Left ventricle myocardium inferior (tissue), 1 donor: ENCODE data around the gene TCEANC2. TPM values are rescaled to one million over a fixed set of nuclear protein-coding genes. Genes with fewer than 3 reads are reported as not detected.
A peak's percentile ranks its signal among the peaks of the same experiment; 100 is the strongest.

ENCODE experiments used
- DNase-seq: peaks from one replicate; pipeline ENCODE4 v3.0.0-alpha.2; 2020
- H3K27ac ChIP-seq: fragments of 200-600 bp; replicated peaks from 2 replicates; pipeline ENCODE4 v1.8.0; 2021
- H3K27me3 ChIP-seq: fragments of 200-600 bp; 2 replicates; pipeline ENCODE4 v1.8.0; 2021; ENCODE audit warnings: low read depth
- H3K36me3 ChIP-seq: fragments of 200-600 bp; 2 replicates; pipeline ENCODE4 v1.8.0; 2021
- H3K4me1 ChIP-seq: fragments of 200-600 bp; 2 replicates; pipeline ENCODE4 v1.8.0; 2021
- H3K4me3 ChIP-seq: fragments of 200-600 bp; 2 replicates; pipeline ENCODE4 v1.8.0; 2021; ENCODE audit warnings: mild to moderate bottlenecking, moderate library complexity
- H3K9me3 ChIP-seq: fragments of 200-600 bp; replicated peaks from 2 replicates; pipeline ENCODE4 v1.8.0; 2021
- CTCF ChIP-seq: fragments of 200-600 bp; IDR thresholded peaks from 2 replicates; pipeline ENCODE4 v1.8.0; 2021; ENCODE audit warnings: antibody characterized with exemption, mild to moderate bottlenecking, borderline replicate concordance
- intact Hi-C: fragments of 100-400 bp; cut with micrococcal nuclease; formaldehyde crosslinking; loops from one replicate; pipeline ENCODE4 v1.11.0; 2022
- total RNA-seq: library from RNA; stranded (reverse); fragmentation: NEBNext Ultra II Directional; extraction: Animal tissue kit (Norgen Biotek cat#: 25700); gene quantifications from one replicate; pipeline ENCODE4 v1.2.1, GENCODE V29; 2021
- donor health status: DM: no; HTN: yes; CAD: no; lungs with severe emphysema.

TCEANC2 gene
- total RNA-seq, 1 donor from 2014 or later, result 5.7 TPM

GRCh38 chr1:54142146-54142900 lies 88.9 kb downstream of the TCEANC2 start:
- H3K9me3 ChIP-seq, result no peaks in the 10 kb centered on the region
- no peaks in the 10 kb centered on the region for H3K36me3 ChIP-seq
- no peaks in the 10 kb centered on the region for H3K4me1 ChIP-seq
- no peak for TF ChIP-seq CTCF
- H3K4me3 ChIP-seq, result no peak overlapping the region
- H3K27me3 ChIP-seq, result no peaks in the 10 kb centered on the region
- DNase-seq, result no peak
- intact Hi-C loops, result no loop called here
- no peak overlapping the region for H3K27ac ChIP-seq

- no peak for TF ChIP-seq CTCF
- intact Hi-C loops, result no loop called here
- no peak overlapping the region for H3K27ac ChIP-seq
- no peaks in the 10 kb centered on the region for H3K4me1 ChIP-seq
- H3K4me3 ChIP-seq, result no peak overlapping the region
- DNase-seq, result no peak
- H3K9me3 ChIP-seq, result no peaks in the 10 kb centered on the region
- no peaks in the 10 kb centered on the region for H3K27me3 ChIP-seq
- no peaks in the 10 kb centered on the region for H3K36me3 ChIP-seq
Measured at GRCh38 chr1:54144366-54144765, 91.0 kb downstream of the TCEANC2 start.

- TF ChIP-seq CTCF, result no peak
- Histone ChIP-seq H3K4me3 (no peak overlapping the region), H3K27me3 (no peaks in the 10 kb centered on the region), H3K4me1 (peaks cover 6% of the 10 kb centered on the region), H3K9me3 (no peaks in the 10 kb centered on the region), H3K36me3 (no peaks in the 10 kb centered on the region), H3K27ac (no peak overlapping the region)
- DNase-seq, result no peak
- intact Hi-C loops, result no loop called here
Measured at GRCh38 chr1:54149734-54150133, 96.3 kb downstream of the TCEANC2 start.

- no peaks in the 10 kb centered on the region for H3K9me3 ChIP-seq
- H3K4me3 ChIP-seq, result no peak overlapping the region
- intact Hi-C loops, result no loop called here
- no peaks in the 10 kb centered on the region for H3K27me3 ChIP-seq
- H3K27ac ChIP-seq, result no peak overlapping the region
- H3K36me3 ChIP-seq, result no peaks in the 10 kb centered on the region
- no peak for DNase-seq
- TF ChIP-seq CTCF, result no peak
- H3K4me1 ChIP-seq, result peaks cover 6% of the 10 kb centered on the region
Measured at GRCh38 chr1:54151013-54151412, 97.6 kb downstream of the TCEANC2 start.

GRCh38 chr1:54152696-54153095 lies 99.3 kb downstream of the TCEANC2 start, which contains the start of gene CDCP2:
TSS of gene CDCP2 (minus strand) at chr1:54153000. CDS start at chr1:54152922, 78 bp downstream.
- no peak for TF ChIP-seq CTCF
- Histone ChIP-seq H3K27ac (peak within 1 kb of the TSS; percentile 7), H3K4me1 (peaks cover 6% of the 10 kb centered on the region), H3K27me3 (no peaks in the 10 kb centered on the region), H3K36me3 (no peaks in the 10 kb centered on the region), H3K4me3 (no peak within 1 kb of the TSS), H3K9me3 (no peaks in the 10 kb centered on the region)
- no peak for DNase-seq
- intact Hi-C loops, result no loop called here
